Activated B cell treated with CpG ODN at 0.5 μM for 24 hours (primary cell): ENCODE results near the gene BCKDHA. TPM values are rescaled to one million over a fixed set of nuclear protein-coding genes. Genes with fewer than 3 reads are reported as not detected.
"Not testable (repeated sequence)": the region's sequence is repeated elsewhere in the genome, so short reads cannot be mapped to it uniquely, and the experiment has no call there.

Source experiments
- ATAC-seq: fragments of 200-7000 bp; cut with Tn5 transposase; one replicate; pipeline ENCODE4 v1.10.0; 2021; ENCODE audit warnings: low read depth, mild to moderate bottlenecking, moderate library complexity
- CTCF ChIA-PET: fragments of 350-600 bp; sonication (Branson Sonifier 250); formaldehyde crosslinking; loops from one replicate; lab custom pipeline; 2021; ENCODE audit warnings: antibody characterized with exemption; lab: Charles Lee
- POLR2A ChIA-PET: fragments of 350-600 bp; sonication (Branson Sonifier 250); formaldehyde crosslinking; loops from one replicate; lab custom pipeline; 2021; ENCODE audit warnings: antibody characterized with exemption; lab: Charles Lee
- DNase-seq: peaks from one replicate; pipeline ENCODE4 v3.0.0; 2022
- H3K27ac Mint-ChIP-seq: one replicate; pipeline ENCODE4 v1.8.0; 2020; ENCODE audit warnings: mixed read lengths
- H3K27me3 Mint-ChIP-seq: one replicate; pipeline ENCODE4 v1.8.0; 2021; ENCODE audit warnings: mixed read lengths
- H3K36me3 Mint-ChIP-seq: one replicate; pipeline ENCODE4 v1.8.0; 2021; ENCODE audit warnings: low read depth, mixed read lengths
- H3K4me1 Mint-ChIP-seq: one replicate; pipeline ENCODE4 v1.8.0; 2021; ENCODE audit warnings: mixed read lengths
- H3K4me3 Mint-ChIP-seq: one replicate; pipeline ENCODE4 v1.8.0; 2020; ENCODE audit warnings: mild to moderate bottlenecking, mixed read lengths
- H3K9me3 Mint-ChIP-seq: one replicate; pipeline ENCODE4 v1.8.0; 2020; ENCODE audit warnings: mixed read lengths
- intact Hi-C: fragments of 100-400 bp; cut with micrococcal nuclease; formaldehyde crosslinking; loops from one replicate; pipeline ENCODE4 v1.15.1; 2024
- total RNA-seq: library from RNA; stranded (reverse); gene quantifications from 2 replicates; pipeline ENCODE4 v1.2.3, GENCODE V29; 2022
- TF ChIP-seq, protein P1 (sequence below): fragments of 200-600 bp; IDR thresholded peaks from one replicate; pipeline ENCODE4 v1.8.0; 2022; ENCODE audit warnings: antibody characterized with exemption, mild to moderate bottlenecking

BCKDHA gene
- total RNA-seq, 1 donor from 2014 or later = 22.2 TPM

- intact Hi-C loops = no loop called here
- CTCF ChIA-PET = no interaction called here
These were observed 25.1 kb upstream of the BCKDHA start for GRCh38 chr19:41372501-41372900.

DNA sequence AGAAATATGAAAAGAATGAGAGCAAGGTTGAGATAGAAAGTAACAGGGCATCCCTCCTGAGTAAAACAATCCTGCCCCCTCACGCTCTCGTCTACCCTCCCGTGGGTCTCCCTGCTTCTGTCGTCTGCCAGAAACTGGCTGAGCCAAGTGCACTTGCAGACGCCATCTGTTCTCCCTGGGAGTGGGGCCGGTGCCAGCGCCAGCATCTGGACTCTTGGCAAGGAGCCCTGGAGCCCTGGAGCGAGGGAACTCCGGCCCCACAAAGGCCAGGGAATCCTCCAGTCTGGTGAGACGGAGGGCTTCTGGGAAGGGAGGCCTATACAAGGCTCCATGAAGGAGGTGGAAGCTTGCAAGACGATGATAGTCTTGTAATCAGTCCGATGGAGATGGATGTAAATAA, 23.6 kb upstream of the BCKDHA start:
- Mint-ChIP-seq H3K36me3 (no peaks in the 10 kb centered on the region), H3K27me3 (no peaks in the 10 kb centered on the region), H3K9me3 (no peaks in the 10 kb centered on the region), H3K4me1 (peaks cover 23% of the 10 kb centered on the region), H3K4me3 (no peak overlapping the region), H3K27ac (no peak overlapping the region)
- intact Hi-C loops = no loop called here
- TF ChIP-seq, protein P1, sequence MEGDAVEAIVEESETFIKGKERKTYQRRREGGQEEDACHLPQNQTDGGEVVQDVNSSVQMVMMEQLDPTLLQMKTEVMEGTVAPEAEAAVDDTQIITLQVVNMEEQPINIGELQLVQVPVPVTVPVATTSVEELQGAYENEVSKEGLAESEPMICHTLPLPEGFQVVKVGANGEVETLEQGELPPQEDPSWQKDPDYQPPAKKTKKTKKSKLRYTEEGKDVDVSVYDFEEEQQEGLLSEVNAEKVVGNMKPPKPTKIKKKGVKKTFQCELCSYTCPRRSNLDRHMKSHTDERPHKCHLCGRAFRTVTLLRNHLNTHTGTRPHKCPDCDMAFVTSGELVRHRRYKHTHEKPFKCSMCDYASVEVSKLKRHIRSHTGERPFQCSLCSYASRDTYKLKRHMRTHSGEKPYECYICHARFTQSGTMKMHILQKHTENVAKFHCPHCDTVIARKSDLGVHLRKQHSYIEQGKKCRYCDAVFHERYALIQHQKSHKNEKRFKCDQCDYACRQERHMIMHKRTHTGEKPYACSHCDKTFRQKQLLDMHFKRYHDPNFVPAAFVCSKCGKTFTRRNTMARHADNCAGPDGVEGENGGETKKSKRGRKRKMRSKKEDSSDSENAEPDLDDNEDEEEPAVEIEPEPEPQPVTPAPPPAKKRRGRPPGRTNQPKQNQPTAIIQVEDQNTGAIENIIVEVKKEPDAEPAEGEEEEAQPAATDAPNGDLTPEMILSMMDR = no peak
- POLR2A ChIA-PET = no interaction called here
- ATAC-seq = no peak
- DNase-seq = no peak
- CTCF ChIA-PET = no interaction called here

More at GRCh38 chr19:41372501-41372900, 25.1 kb upstream of the BCKDHA start:
- Mint-ChIP-seq H3K27ac (no peak overlapping the region), H3K9me3 (no peaks in the 10 kb centered on the region), H3K36me3 (no peaks in the 10 kb centered on the region), H3K4me1 (peaks cover 19% of the 10 kb centered on the region), H3K4me3 (no peak overlapping the region), H3K27me3 (no peaks in the 10 kb centered on the region)
- TF ChIP-seq, protein P1 = no peak
- DNase-seq (no peak), ATAC-seq (no peak)
- POLR2A ChIA-PET = interaction anchor here (1.1 kb wide), 1 partner anchor 9 kb away, joined by 5 read pairs; the partner anchor contains the start of gene B9D2

DNA sequence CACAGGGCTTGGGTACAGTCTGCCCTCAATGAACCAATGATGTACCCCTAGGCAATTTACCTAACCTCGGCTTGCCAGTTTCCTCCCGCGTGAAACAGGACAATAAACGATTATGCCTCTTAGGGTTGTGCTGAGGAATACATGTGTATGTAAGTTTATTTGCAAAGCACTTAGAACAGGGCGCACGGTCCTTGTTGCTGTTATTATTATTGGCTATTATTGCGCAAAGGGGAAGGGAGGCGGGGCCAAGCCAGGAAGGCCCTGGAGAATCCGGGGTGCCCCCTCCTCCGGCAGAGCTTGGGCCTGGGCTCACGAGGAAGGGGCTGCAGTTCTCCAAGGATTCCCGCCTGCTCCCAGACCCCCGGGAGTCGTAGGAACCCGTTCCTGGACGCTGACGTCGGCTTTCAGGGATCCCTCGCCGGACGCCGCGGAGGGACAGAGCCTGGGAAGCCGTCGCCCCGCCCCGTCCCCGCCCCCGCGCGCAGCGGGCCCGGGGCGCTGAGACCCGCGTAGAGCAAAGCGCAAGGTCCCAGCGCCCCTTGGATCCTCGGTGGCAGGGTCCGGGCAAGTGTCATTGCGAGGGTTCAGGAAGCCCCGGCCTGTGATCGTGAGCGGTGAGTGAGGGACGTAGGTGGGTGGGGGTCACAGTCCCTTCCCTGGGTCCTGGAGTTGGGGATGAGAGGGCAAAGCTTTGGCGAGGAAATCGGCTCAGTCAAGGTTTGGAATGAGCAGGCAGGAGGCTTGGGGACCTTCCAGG, 21.2 kb upstream of the BCKDHA start, which contains the start of gene TMEM91:
Gene TMEM91, plus strand, starts transcription at position 293 of the 757 bp plus-strand sequence. CDS start 1,777 bp downstream, outside the sequence.
- peak within 1 kb of the TSS; percentile 52 for H3K4me3 Mint-ChIP-seq
- POLR2A ChIA-PET = no interaction called here
- peaks cover 23% of the 10 kb centered on the region for H3K4me1 Mint-ChIP-seq
- H3K36me3 Mint-ChIP-seq = no peaks in the 10 kb centered on the region
- CTCF ChIA-PET = no interaction called here
- intact Hi-C loops = no loop called here
- no peaks in the 10 kb centered on the region for H3K9me3 Mint-ChIP-seq
- DNase-seq = no peak
- H3K27ac Mint-ChIP-seq = no peak within 1 kb of the TSS
- no peak for ATAC-seq
- H3K27me3 Mint-ChIP-seq = no peaks in the 10 kb centered on the region
- TF ChIP-seq, protein P1 = no peak

GRCh38 chr19:41376998-41377365, 20.6 kb upstream of the BCKDHA start:
- peak overlapping the region; percentile 52 for H3K4me3 Mint-ChIP-seq
- intact Hi-C loops = no loop called here
- TF ChIP-seq, protein P1 = no peak
- no peak overlapping the region for H3K27ac Mint-ChIP-seq
- POLR2A ChIA-PET = interaction anchor here (0.6 kb wide), 1 partner anchor 173 kb away, joined by 4 read pairs; no protein-coding TSS in a partner anchor
- H3K4me1 Mint-ChIP-seq = peaks cover 23% of the 10 kb centered on the region
- DNase-seq (no peak), ATAC-seq (no peak)
- H3K36me3 Mint-ChIP-seq = no peaks in the 10 kb centered on the region
- CTCF ChIA-PET = no interaction called here
- no peaks in the 10 kb centered on the region for H3K27me3 Mint-ChIP-seq
- H3K9me3 Mint-ChIP-seq = no peaks in the 10 kb centered on the region

GRCh38 chr19:41377977-41378709, 19.5 kb upstream of the BCKDHA start:
- POLR2A ChIA-PET = interaction anchor here (2.9 kb wide), 1 partner anchor 14 kb away, joined by 15 read pairs; the partner anchor contains the start of gene B9D2
- no peak overlapping the region for H3K4me3 Mint-ChIP-seq
- TF ChIP-seq, protein P1 = no peak

GRCh38 chr19:41381536-41381935, 16.1 kb upstream of the BCKDHA start:
- H3K36me3 Mint-ChIP-seq = peaks cover 18% of the 10 kb centered on the region
- H3K27me3 Mint-ChIP-seq, DNase-seq, H3K9me3 Mint-ChIP-seq, CTCF ChIA-PET, ATAC-seq, H3K4me3 Mint-ChIP-seq, H3K27ac Mint-ChIP-seq, intact Hi-C loops: not testable (repeated sequence)
- POLR2A ChIA-PET = interaction anchor here (0.7 kb wide), 1 partner anchor 176 kb away, joined by 11 read pairs; no protein-coding TSS in a partner anchor
- H3K4me1 Mint-ChIP-seq = peaks cover 18% of the 10 kb centered on the region

More at GRCh38 chr19:41377977-41378709, 19.5 kb upstream of the BCKDHA start:
- DNase-seq (no peak), ATAC-seq (peak; percentile 88)
- peaks cover 4% of the 10 kb centered on the region for H3K36me3 Mint-ChIP-seq
- intact Hi-C loops = no loop called here
- H3K27ac Mint-ChIP-seq = peak overlapping the region; percentile 36
- H3K4me1 Mint-ChIP-seq = peaks cover 23% of the 10 kb centered on the region
- no peaks in the 10 kb centered on the region for H3K27me3 Mint-ChIP-seq
- no peaks in the 10 kb centered on the region for H3K9me3 Mint-ChIP-seq
- CTCF ChIA-PET = no interaction called here
